SK-N-SH (cell line): ENCODE measurements around the gene RAD51B. TPM values are rescaled to one million over a fixed set of nuclear protein-coding genes. Genes with fewer than 3 reads are reported as not detected.

Source experiments
- CTCF ChIA-PET: fragments of 300-600, 350-600 bp; formaldehyde crosslinking; extraction: SDS; loops from one replicate; lab custom pipeline; 2021; lab: Yijun Ruan, JAX
- POLR2A ChIA-PET: fragments of 350-600 bp; sonication (Branson Sonifier 250); formaldehyde crosslinking; extraction: SDS; loops from one replicate; lab custom pipeline; 2020; ENCODE audit warnings: antibody characterized with exemption, inconsistent platforms; lab: Yijun Ruan, JAX
- DNase-seq: peaks from one replicate; pipeline ENCODE4 v3.0.0; 2012
- H2AFZ ChIP-seq: fragments of 200-600 bp; sonication (generic); 2 replicates; pipeline ENCODE4 v1.8.1; 2016; ENCODE audit warnings: antibody characterized with exemption, mild to moderate bottlenecking, low read depth
- H3F3A ChIP-seq: fragments of 200-600 bp; sonication (generic); replicated peaks from 2 replicates; pipeline ENCODE3; 2016; ENCODE audit warnings: antibody characterized with exemption, mild to moderate bottlenecking; ENCODE audit not compliant: insufficient read depth
- H3K27ac ChIP-seq, 2 experiments: fragments of 200-500 bp in 1 of 2; fragments of 200-600 bp in 1 of 2; sonication (Bioruptor generic) in 1 of 2; sonication (generic), shearing (Covaris generic) in 1 of 2; 2 replicates each; pipeline versions ENCODE4 v1.5.1 to v1.6.1; 2014 to 2016; ENCODE audit warnings: low read depth in 2 of 2, inconsistent platforms in 1 of 2, low read length in 1 of 2, mild to moderate bottlenecking in 1 of 2, mixed read lengths in 1 of 2
- H3K27me3 ChIP-seq: fragments of 200-600 bp; sonication (generic), shearing (Covaris generic); 2 replicates; pipeline ENCODE4 v1.6.1; 2016; ENCODE audit warnings: mixed run types; ENCODE audit not compliant: insufficient read depth
- H3K36me3 ChIP-seq, 2 experiments: fragments of 200-500 bp in 1 of 2; fragments of 200-600 bp in 1 of 2; sonication (Bioruptor generic) in 1 of 2; sonication (generic) in 1 of 2; replicated peaks in 1 of 2; 2 replicates each; pipeline versions ENCODE3 to v1.5.1; 2014 to 2016; ENCODE audit warnings: low read length in 1 of 2, mild to moderate bottlenecking in 1 of 2; ENCODE audit not compliant: insufficient read depth in 2 of 2, control insufficient read depth in 1 of 2
- H3K4me1 ChIP-seq, 2 experiments: fragments of 200-500 bp in 1 of 2; fragments of 200-600 bp in 1 of 2; sonication (Bioruptor generic) in 1 of 2; sonication (generic), shearing (Covaris generic) in 1 of 2; 2 replicates each; pipeline versions ENCODE4 v1.5.1 to v1.6.1; 2014 to 2016; ENCODE audit warnings: low read depth in 1 of 2, low read length in 1 of 2, mixed run types in 1 of 2; ENCODE audit not compliant: insufficient read depth in 2 of 2, control insufficient read depth in 1 of 2
- H3K4me2 ChIP-seq: fragments of 200-600 bp; sonication (generic), shearing (Covaris generic); 2 replicates; pipeline ENCODE4 v1.6.1; 2017; ENCODE audit warnings: mixed run types
- H3K4me3 ChIP-seq, 2 experiments: fragments of 200-500 bp in 1 of 2; fragments of 200-600 bp in 1 of 2; sonication (Bioruptor generic) in 1 of 2; sonication (generic), shearing (Covaris generic) in 1 of 2; 2 replicates each; pipeline versions ENCODE4 v1.5.1 to v1.8.1; 2014 to 2016; ENCODE audit warnings: low read depth in 2 of 2, inconsistent platforms in 1 of 2, low read length in 1 of 2, mild to moderate bottlenecking in 1 of 2, mixed read lengths in 1 of 2, moderate library complexity in 1 of 2
- H3K79me2 ChIP-seq: fragments of 200-600 bp; sonication (generic); 2 replicates; pipeline ENCODE4 v1.8.1; 2017; ENCODE audit warnings: mild to moderate bottlenecking; ENCODE audit not compliant: insufficient read depth
- H3K9ac ChIP-seq: fragments of 200-600 bp; sonication (generic); 2 replicates; pipeline ENCODE4 v1.6.1; 2017; ENCODE audit warnings: mixed run types
- H3K9me2 ChIP-seq: fragments of 200-600 bp; sonication (generic); 2 replicates; pipeline ENCODE4 v1.6.1; 2017; ENCODE audit warnings: mixed run types
- H3K9me3 ChIP-seq: fragments of 200-600 bp; sonication (generic); 2 replicates; pipeline ENCODE4 v1.6.1; 2017; ENCODE audit warnings: mixed run types, mild to moderate bottlenecking, moderate library complexity
- H4K20me1 ChIP-seq: fragments of 200-600 bp; sonication (generic); 2 replicates; pipeline ENCODE4 v1.6.1; 2017; ENCODE audit warnings: mild to moderate bottlenecking, mixed run types; ENCODE audit not compliant: insufficient read depth
- CTCF ChIP-seq: fragments of 200-600 bp; sonication (generic); IDR thresholded peaks from 2 replicates; pipeline ENCODE4 v1.6.1; 2017; ENCODE audit warnings: antibody characterized with exemption, mild to moderate bottlenecking, moderate library complexity
- EP300 ChIP-seq, 2 experiments: IDR thresholded peaks; 2 replicates each; pipeline versions ENCODE4 v1.4.0 to v1.6.1; 2012; ENCODE audit warnings: borderline replicate concordance in 1 of 2, low read depth in 1 of 2, low read length in 1 of 2
- EZH2phosphoT487 ChIP-seq: fragments of 200-600 bp; sonication (generic); IDR thresholded peaks from 2 replicates; pipeline ENCODE4 v1.6.1; 2017; ENCODE audit warnings: low read depth, mixed run types, mild to moderate bottlenecking, antibody characterized with exemption, moderate library complexity, borderline replicate concordance
- GATA2 ChIP-seq: sonication (generic); formaldehyde crosslinking; IDR thresholded peaks from 2 replicates; pipeline ENCODE4 v1.5.0; 2020; ENCODE audit warnings: mild to moderate bottlenecking, missing genetic modification reagents
- MAX ChIP-seq: IDR thresholded peaks from 2 replicates; pipeline ENCODE4 v1.4.0; 2012; ENCODE audit warnings: low read depth
- MEF2A ChIP-seq: IDR thresholded peaks from 2 replicates; pipeline ENCODE4 v1.4.0; 2012; ENCODE audit warnings: low read depth, borderline replicate concordance
- NRF1 ChIP-seq: IDR thresholded peaks from 2 replicates; pipeline ENCODE4 v1.6.1; 2012; ENCODE audit warnings: low read depth, mild to moderate bottlenecking, low read length
- PBX3 ChIP-seq: IDR thresholded peaks from 2 replicates; pipeline ENCODE4; 2012
- POLR2AphosphoS5 ChIP-seq: IDR thresholded peaks from 2 replicates; pipeline ENCODE4 v1.6.1; 2012; ENCODE audit warnings: low read depth, low read length
- RCOR1 ChIP-seq: fragments of 150-350 bp; IDR thresholded peaks from 2 replicates; pipeline ENCODE4 v1.6.1; 2017; ENCODE audit warnings: antibody characterized with exemption, low read length
- RFX5 ChIP-seq: IDR thresholded peaks from 2 replicates; pipeline ENCODE4 v1.6.1; 2012; ENCODE audit warnings: mild to moderate bottlenecking, improper control_type of control experiment, low read length
- RXRA ChIP-seq: IDR thresholded peaks from 2 replicates; pipeline ENCODE4 v1.4.0; 2012; ENCODE audit warnings: low read depth, mild to moderate bottlenecking, borderline replicate concordance
- SIN3A ChIP-seq: IDR thresholded peaks from 2 replicates; pipeline ENCODE4 v1.6.1; 2012; ENCODE audit warnings: low read depth, mild to moderate bottlenecking, low read length, moderate library complexity, borderline replicate concordance
- YY1 ChIP-seq: IDR thresholded peaks from 2 replicates; pipeline ENCODE4 v1.4.0; 2012; ENCODE audit warnings: low read depth, mild to moderate bottlenecking
- ZBTB33 ChIP-seq: IDR thresholded peaks from 2 replicates; pipeline ENCODE4 v1.4.0; 2012; ENCODE audit warnings: low read depth, borderline replicate concordance
- WGBS: methylation state at CpG from one replicate; pipeline ENCODE4 v1.1.6; 2017; ENCODE audit warnings: low lambda C conversion rate; 5-methylcytosine and 5-hydroxymethylcytosine counted together
- polyA plus RNA-seq, 3 experiments: library from polyadenylated mRNA; depleted of rRNA; stranded (reverse); fragments of >200 nt; gene quantifications; 2 replicates each; pipeline ENCODE4 v1.2.3, GENCODE V29; 2012
- TF ChIP-seq, protein P1 (sequence below): IDR thresholded peaks from 2 replicates; pipeline ENCODE4 v1.4.0; 2012; ENCODE audit warnings: low read depth, borderline replicate concordance
- TF ChIP-seq, protein P2 (sequence below): IDR thresholded peaks from 2 replicates; pipeline ENCODE4 v1.6.1; 2012; ENCODE audit warnings: mild to moderate bottlenecking, low read depth, low read length, moderate library complexity

The RAD51B gene
- polyA plus RNA-seq, 1 of the 3 experiments (the other 2 are of a cell fraction): 6.0 TPM

- no peaks in the 10 kb centered on the region for H3K79me2 ChIP-seq
- H3K4me3 ChIP-seq: no peak overlapping the region
- no peaks in the 10 kb centered on the region for H3K9me3 ChIP-seq
- H3K27ac ChIP-seq: no peak overlapping the region
- 90% methylated on average over 5 of the region's 5 CpGs for WGBS
- no peaks in the 10 kb centered on the region for H3F3A ChIP-seq
- H3K36me3 ChIP-seq: no peaks in the 10 kb centered on the region
- DNase-seq: no peak
- H4K20me1 ChIP-seq: no peaks in the 10 kb centered on the region
- no peak overlapping the region for H3K4me2 ChIP-seq
- TF ChIP-seq POLR2AphosphoS5 (no peak), NRF1 (no peak), ZBTB33 (no peak), RFX5 (no peak), GATA2 (CRISPR knock-in tag) (no peak), PBX3 (no peak), EP300 (IDR thresholded peaks at IDR 0.05; ENCODE audit: borderline replicate concordance in 1 of 2, low read depth in 1 of 2, low read length in 1 of 2) (no peak), RXRA (no peak), CTCF (no peak), SIN3A (no peak), MEF2A (no peak), RCOR1 (no peak), EZH2phosphoT487 (no peak), MAX (no peak), YY1 (no peak)
- TF ChIP-seq, protein P1, sequence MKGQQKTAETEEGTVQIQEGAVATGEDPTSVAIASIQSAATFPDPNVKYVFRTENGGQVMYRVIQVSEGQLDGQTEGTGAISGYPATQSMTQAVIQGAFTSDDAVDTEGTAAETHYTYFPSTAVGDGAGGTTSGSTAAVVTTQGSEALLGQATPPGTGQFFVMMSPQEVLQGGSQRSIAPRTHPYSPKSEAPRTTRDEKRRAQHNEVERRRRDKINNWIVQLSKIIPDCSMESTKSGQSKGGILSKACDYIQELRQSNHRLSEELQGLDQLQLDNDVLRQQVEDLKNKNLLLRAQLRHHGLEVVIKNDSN: no peak
- TF ChIP-seq, protein P2, sequence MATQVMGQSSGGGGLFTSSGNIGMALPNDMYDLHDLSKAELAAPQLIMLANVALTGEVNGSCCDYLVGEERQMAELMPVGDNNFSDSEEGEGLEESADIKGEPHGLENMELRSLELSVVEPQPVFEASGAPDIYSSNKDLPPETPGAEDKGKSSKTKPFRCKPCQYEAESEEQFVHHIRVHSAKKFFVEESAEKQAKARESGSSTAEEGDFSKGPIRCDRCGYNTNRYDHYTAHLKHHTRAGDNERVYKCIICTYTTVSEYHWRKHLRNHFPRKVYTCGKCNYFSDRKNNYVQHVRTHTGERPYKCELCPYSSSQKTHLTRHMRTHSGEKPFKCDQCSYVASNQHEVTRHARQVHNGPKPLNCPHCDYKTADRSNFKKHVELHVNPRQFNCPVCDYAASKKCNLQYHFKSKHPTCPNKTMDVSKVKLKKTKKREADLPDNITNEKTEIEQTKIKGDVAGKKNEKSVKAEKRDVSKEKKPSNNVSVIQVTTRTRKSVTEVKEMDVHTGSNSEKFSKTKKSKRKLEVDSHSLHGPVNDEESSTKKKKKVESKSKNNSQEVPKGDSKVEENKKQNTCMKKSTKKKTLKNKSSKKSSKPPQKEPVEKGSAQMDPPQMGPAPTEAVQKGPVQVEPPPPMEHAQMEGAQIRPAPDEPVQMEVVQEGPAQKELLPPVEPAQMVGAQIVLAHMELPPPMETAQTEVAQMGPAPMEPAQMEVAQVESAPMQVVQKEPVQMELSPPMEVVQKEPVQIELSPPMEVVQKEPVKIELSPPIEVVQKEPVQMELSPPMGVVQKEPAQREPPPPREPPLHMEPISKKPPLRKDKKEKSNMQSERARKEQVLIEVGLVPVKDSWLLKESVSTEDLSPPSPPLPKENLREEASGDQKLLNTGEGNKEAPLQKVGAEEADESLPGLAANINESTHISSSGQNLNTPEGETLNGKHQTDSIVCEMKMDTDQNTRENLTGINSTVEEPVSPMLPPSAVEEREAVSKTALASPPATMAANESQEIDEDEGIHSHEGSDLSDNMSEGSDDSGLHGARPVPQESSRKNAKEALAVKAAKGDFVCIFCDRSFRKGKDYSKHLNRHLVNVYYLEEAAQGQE: no peak
- TF ChIP-seq, all 33 proteins: peak for 0
- H3K27me3 ChIP-seq: no peaks in the 10 kb centered on the region
- POLR2A ChIA-PET: no interaction called here
- no peak overlapping the region for H2AFZ ChIP-seq
- H3K4me1 ChIP-seq: no peaks in the 10 kb centered on the region
- CTCF ChIA-PET: no interaction called here
- no peak overlapping the region for H3K9ac ChIP-seq
- H3K9me2 ChIP-seq: no peaks in the 10 kb centered on the region
These were observed 261.9 kb downstream of the RAD51B start for GRCh38 chr14:68081489-68081888.
